ENCODE results near the gene ZNF497. TPM values are rescaled to one million over a fixed set of nuclear protein-coding genes. Genes with fewer than 3 reads are reported as not detected.

The ZNF497 gene
- total and polyA plus RNA-seq, 9 of the 15 experiments (the other 6 are each of a cell fraction or from before 2014, with no cell fraction given), result 0.06 to 0.98 (median 0.44) TPM; not detected in 1

GRCh38 chr19:58400916-58401839, 38.6 kb upstream of the ZNF497 start (continued):
- TF ChIP-seq MNT (conservative IDR thresholded peaks at IDR 0.05) (peak; percentile 79 to 88), SMARCA4 (IDR thresholded peaks at IDR 0.05) (no peak), RBBP5 (IDR thresholded peaks at IDR 0.05; ENCODE audit: borderline replicate concordance, insufficient read depth, low read length, poor library complexity, severe bottlenecking) (peak; percentile 76), CBX8 (IDR thresholded peaks at IDR 0.05; ENCODE audit: borderline replicate concordance, extremely low read depth, low read depth, low read length, poor library complexity, severe bottlenecking) (no peak), ATF6 (CRISPR knock-in tag; IDR thresholded peaks at IDR 0.05) (no peak), ARID1B (IDR thresholded peaks at IDR 0.05) (no peak), ZFP36 (IDR thresholded peaks at IDR 0.05; ENCODE audit: low read depth, low read length, partially characterized antibody) (no peak), ZNF512 (tag; IDR thresholded peaks at IDR 0.05) (no peak), PURB (CRISPR knock-in tag; IDR thresholded peaks at IDR 0.05; ENCODE audit: low read depth) (no peak), ZNF239 (CRISPR knock-in tag; IDR thresholded peaks at IDR 0.05) (no peak), CREB5 (CRISPR knock-in tag; IDR thresholded peaks at IDR 0.05) (no peak), ARID2 (IDR thresholded peaks at IDR 0.05) (no peak), KDM5B (IDR thresholded peaks at IDR 0.05; ENCODE audit: insufficient replicate concordance, low read depth, low read length) (peak; percentile 93), BDP1 (IDR thresholded peaks at IDR 0.05; ENCODE audit: insufficient read depth, insufficient read length) (no peak), ZNF140 (CRISPR knock-in tag; IDR thresholded peaks at IDR 0.05) (no peak), NR1H2 (CRISPR knock-in tag; IDR thresholded peaks at IDR 0.05) (no peak), PHF21A (IDR thresholded peaks at IDR 0.05; ENCODE audit: borderline replicate concordance, low read depth) (no peak), PYGO2 (tag; IDR thresholded peaks at IDR 0.05) (no peak), CREBBP (IDR thresholded peaks at IDR 0.05; ENCODE audit: low read depth, low read length) (no peak), HOXB6 (CRISPR knock-in tag; IDR thresholded peaks at IDR 0.05; ENCODE audit: borderline replicate concordance) (no peak), ZNF165 (CRISPR knock-in tag; IDR thresholded peaks at IDR 0.05; ENCODE audit: borderline replicate concordance) (no peak)

Data from K562 (cell line).